ENCODE data around the gene COBL.

DNA sequence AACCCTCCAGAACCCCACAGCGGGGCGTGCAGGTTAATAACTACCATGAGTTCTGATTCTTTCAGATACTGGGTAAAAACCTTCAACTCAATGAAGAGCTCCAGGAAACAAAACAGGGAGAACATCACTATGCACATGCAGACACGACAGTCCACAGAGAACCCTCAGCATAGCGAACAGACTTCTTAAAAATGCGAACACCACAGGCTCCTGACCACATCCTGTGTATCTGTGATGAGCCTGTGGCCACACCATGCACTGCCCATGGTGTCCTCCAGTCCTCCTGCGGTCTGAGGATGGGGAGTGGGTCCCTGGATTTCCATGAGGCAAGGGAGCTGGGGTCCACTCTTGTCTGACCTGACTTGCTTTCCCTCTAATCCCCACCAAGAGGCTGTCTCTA lies 107.2 kb downstream of the COBL start:
- TF ChIP-seq, protein P1, sequence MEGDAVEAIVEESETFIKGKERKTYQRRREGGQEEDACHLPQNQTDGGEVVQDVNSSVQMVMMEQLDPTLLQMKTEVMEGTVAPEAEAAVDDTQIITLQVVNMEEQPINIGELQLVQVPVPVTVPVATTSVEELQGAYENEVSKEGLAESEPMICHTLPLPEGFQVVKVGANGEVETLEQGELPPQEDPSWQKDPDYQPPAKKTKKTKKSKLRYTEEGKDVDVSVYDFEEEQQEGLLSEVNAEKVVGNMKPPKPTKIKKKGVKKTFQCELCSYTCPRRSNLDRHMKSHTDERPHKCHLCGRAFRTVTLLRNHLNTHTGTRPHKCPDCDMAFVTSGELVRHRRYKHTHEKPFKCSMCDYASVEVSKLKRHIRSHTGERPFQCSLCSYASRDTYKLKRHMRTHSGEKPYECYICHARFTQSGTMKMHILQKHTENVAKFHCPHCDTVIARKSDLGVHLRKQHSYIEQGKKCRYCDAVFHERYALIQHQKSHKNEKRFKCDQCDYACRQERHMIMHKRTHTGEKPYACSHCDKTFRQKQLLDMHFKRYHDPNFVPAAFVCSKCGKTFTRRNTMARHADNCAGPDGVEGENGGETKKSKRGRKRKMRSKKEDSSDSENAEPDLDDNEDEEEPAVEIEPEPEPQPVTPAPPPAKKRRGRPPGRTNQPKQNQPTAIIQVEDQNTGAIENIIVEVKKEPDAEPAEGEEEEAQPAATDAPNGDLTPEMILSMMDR (conservative IDR thresholded peaks at IDR 0.05; ENCODE audit: low read length) = no peak
- no peak for TF ChIP-seq EZH2phosphoT487 (IDR thresholded peaks at IDR 0.05; ENCODE audit: borderline replicate concordance)

All from Loucy (cell line).